Measurements from ENCODE around the gene CDCP1.

CDCP1 gene, protein sequence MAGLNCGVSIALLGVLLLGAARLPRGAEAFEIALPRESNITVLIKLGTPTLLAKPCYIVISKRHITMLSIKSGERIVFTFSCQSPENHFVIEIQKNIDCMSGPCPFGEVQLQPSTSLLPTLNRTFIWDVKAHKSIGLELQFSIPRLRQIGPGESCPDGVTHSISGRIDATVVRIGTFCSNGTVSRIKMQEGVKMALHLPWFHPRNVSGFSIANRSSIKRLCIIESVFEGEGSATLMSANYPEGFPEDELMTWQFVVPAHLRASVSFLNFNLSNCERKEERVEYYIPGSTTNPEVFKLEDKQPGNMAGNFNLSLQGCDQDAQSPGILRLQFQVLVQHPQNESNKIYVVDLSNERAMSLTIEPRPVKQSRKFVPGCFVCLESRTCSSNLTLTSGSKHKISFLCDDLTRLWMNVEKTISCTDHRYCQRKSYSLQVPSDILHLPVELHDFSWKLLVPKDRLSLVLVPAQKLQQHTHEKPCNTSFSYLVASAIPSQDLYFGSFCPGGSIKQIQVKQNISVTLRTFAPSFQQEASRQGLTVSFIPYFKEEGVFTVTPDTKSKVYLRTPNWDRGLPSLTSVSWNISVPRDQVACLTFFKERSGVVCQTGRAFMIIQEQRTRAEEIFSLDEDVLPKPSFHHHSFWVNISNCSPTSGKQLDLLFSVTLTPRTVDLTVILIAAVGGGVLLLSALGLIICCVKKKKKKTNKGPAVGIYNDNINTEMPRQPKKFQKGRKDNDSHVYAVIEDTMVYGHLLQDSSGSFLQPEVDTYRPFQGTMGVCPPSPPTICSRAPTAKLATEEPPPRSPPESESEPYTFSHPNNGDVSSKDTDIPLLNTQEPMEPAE

DNA sequence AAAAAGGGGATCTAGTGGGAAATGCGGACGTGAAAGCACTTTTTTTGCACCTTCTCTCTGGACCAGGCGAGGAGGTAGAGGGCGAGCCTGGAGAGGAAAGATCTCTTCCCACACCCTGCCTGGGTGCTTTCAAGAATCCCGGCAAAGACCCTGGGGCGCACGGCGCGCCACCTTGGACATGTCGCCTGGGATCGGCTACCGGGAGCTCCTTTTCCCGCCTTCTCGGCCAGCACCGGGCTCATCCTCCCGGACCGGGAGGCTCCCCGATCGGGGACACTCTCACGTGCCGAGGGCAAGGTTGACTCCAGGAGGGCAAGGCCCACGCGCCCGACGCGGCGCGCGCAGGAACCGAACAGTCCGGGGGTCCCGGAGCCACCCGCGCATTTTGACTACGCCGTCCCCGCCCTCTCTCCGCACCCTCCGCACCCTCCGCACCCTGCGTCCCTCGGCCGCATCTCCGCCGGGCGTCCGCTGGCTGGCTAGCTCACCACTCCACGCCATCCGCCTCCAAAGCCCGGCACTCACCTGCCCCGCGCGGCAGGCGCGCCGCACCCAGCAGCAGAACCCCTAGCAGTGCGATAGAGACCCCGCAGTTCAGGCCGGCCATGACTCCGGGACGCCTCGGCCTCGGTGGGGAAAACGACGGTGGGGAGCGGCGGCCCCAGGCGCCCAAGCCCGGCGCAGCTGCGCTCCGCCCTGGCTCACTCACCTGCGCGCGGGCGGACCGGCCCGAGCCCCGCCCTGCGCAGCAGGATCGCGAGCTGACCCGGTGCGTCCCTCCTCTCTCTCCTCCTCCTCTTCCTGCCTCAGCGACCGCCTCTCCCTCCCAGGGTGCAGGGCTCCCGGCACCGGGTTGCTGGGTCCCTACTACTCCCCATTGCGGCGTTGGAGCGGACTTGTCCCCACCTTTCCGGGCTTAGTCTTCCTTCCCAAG, at the start of gene CDCP1:
Gene CDCP1 (minus strand): TSS at position 698 of the 934 bp plus-strand sequence. CDS start 91 bp downstream, at position 607.
- no peak for DNase-seq

DNA sequence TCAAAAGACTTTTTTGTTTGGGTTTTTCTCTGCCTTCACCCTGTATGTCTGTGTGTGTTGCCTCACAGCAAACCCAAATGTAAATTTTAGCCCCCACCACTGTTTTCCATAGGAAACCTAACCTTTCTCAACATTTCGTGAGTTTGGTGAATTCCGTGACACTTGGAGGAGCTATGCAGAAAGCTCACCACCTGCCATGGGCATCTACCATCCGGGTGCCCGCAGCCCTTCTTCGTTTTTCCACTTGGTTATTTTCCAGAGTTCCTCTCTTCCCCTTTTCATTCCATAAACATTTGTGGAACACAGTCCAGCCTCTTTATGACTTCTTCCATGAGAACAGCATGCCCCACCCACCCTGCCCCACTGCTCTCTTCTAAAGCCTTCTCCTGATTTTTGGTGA, 48.6 kb upstream of the CDCP1 start:
- no peak for DNase-seq

DNA sequence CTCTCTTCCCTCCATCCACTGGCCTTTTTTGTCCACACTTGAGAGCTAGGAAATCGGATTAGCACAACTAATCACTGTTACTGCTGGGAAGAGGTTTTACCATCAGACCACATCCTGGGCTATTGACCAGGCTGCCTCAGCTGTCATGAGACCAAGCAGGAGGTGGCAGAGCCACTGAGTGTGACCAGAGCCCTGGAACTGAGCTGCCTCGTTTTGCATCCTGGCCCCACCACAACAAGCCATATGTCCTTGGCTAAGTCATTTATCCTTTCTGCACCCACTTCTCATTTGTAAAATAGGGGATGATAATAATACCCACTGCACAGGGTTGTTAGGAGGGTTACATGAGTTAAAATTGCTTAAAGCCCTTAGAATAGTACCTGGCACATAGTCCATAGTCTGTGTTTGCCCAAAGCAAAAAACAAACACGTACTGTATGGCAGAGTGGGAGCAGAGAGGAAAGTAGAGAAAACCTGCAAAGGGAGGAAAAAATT, 45.8 kb upstream of the CDCP1 start:
- DNase-seq: no peak

DNA sequence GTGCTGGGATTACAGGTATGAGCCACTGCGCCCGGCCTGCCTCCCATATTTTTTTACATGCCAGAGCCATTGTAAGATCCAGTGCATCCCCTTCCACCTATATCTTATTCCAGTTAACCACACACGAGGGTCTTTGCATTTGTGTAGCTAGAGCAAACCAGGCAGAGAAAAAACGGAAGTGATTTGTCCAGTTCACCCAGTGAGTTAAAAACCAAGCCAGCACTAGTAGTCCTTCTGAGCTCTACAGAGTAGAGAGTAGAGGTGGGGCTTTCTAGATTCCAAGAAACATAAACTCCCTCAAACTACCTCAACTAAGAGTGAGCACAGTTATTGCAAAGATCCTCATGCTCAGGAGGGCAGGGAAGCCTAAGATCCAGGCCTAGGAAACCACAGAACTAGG, 45.2 kb upstream of the CDCP1 start:
- DNase-seq: no peak

DNA sequence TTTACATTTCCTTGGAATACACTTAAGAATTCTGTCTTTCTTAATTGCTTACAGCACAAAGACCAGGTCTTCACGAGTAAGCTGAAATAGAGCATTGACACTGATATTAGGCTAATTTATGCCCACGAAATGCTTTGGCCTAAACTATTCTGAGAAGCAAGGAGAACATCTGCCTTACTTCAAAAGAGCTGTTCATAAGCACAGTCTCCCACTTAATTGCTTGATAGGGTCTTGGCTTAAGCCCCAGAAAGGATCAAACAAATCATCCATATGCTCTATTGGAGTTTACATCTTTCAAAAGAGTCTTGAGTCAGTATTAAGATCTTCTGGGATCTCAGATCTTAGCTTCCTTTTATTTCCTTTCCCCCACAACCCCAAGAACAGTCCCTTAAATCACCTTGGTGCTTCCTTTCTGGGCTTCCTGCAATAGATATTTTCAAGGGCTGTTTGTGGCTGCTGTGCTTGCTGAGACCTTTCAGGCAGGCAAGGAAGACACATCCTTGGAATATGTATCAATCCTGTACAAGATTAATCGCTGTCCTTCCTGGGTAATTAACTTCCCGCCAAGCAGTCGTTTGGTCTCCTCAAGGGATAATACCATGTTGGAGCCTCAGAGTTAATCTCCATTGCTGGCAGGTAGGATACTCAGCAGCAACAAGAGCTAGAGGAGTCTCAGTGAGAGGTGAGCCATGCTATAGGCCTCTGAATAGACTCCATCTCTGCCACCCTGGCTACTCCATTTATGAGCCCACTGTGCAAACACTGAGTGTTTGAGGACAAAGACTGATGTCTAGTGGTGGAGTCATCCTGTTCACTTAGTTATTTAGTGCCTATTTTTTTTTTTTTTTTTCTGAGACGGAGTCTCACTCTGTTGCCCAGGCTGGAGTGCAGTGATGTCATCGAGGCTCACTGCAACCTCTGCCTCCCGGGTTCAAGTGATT, 42.8 kb upstream of the CDCP1 start:
- no peak for DNase-seq

DNA sequence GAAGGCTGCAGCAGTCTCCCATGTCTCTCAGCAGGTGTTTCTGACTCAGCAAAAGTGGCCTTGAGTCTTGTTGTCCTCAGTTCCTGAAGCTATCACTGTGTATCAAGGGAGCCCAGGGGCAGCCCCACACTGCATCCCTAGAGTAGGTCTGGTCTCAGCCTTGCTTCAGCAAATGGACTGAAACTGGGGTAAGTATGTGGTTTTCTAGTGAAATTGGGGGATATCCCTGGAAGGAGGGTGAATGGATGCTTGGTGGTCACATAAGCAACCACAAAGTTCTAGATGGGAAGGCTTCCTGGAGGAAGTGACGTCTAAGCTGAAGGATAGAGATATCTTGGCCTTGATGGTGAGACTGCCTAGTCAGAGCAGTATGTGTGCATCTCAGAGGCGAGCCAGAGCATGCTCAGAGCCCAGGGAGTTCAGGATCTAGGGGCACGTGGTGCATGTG, 41.5 kb upstream of the CDCP1 start:
- no peak for DNase-seq

DNA sequence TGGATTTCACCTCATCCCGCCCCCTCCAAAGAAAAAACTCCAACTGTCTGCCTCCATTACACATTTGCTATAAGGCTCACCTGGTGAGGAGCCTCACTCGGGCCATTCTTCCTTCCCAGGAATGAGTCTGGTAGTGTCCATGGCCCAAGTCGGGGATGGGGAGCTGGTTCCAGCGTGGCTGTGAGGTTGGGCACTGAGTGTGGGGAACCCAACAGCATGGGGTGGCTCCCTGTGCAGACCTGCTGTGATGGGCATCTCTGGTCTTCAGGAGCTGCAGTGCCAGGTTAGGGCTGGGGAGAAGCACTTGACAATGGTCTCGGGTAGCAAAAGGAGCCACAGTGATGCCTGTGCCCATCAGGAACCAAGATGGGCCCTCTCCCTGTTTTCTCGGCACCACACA, 40.7 kb upstream of the CDCP1 start:
- DNase-seq: no peak

DNA sequence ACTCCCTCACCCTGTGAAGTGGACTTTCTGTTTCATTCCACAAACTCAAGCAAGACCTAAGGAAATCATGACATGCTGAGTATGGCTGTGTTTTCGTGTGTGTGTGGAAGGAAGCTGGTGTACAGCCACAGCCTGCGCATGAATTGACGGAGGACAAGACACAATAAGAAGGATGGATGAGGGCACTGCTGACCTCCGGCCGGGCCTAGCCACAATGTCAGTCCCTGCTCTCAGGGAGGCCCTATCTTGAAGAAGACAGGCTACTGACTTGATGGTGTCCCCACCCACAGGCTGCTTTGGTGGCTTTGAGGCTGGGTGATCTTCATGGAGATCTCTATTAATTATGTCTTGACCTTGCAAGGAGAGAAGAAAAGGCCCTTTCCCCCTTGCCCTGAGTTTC, 39.3 kb upstream of the CDCP1 start:
- DNase-seq: no peak

DNA sequence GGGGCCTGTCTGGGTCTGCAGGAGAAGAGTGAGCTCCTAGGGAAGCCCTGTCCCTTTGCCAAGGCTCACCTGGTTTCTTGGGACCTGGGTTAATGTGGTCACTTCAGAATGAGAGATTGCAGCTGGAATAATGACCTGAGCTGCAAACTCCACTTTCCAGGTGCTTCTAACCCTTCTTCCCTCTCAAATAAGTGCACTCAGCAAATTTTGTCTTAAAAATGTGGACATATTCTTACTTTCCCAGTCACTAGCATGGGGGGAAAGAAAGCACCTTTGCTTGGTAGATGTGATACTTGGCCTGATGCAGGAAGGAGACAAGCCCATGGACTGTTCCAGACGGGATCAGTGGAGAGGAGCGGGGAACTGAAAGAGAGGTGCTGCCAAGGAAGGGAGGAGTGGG, 38.9 kb upstream of the CDCP1 start:
- no peak for DNase-seq

DNA sequence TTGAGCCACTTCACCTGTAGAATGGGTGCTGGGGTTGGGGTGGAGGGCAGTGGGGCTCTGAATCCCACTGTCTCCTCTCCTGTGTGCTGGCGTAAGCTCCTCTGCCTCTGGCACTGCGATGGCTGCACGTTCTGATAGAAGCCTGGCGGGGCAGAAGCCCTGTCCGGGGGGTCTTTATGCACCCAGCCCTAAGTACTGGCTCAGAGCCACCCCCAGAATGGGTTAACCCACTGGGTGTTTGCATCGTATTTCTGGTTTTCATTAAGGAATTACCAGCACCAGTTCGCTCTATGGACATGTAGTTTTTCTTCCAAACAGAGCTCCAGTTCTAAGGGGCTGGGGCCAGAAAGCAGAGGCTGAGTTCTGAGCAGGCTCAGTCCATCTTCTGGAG, 37.7 kb upstream of the CDCP1 start:
- no peak for DNase-seq

DNA sequence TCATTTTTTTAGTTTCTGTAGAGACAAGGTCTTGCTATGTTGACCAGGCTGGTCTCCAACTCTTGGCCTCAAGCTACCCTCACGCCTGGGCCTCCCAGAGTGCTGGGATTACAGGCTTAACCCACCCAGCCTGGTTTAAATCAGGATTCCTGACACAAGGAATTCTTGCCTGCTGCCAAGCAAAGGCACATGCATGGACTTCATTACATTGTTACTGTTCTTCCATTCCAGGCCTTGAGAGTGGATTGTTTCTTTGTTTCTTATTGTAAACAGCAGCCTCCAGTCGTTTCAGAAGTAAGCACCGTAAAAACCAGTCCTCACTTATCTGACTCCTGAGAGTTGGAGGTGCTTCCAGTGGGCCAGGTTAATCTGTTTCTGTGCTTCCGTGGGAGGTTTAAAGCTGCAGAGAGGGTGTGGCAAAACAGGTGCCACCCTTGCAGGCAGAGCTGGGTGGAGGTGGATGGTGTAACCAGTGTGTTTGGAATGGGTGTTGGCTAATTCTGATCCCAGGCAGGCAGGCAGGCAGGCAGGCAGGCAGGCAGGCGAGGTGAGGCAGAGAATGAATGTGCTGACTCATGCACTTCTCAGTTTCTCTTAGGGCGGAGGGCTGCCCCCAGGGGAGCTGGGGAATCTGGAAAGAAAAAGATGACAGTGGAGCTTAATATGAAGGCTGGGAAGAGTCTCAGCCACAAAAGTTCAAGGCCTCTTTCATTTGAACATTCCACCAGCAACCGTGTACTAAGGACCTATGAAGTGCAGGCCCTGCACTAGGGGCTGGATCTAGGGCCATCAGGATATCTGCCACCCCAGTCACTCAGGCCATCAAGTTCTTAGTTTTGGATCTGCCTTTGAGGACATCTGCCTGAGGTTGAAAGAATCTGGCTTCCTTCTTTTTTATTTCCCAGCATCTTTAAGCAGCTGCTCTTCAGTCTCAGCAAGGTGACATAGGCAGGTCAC, 37.0 kb upstream of the CDCP1 start:
- peak; percentile 86 for DNase-seq

DNA sequence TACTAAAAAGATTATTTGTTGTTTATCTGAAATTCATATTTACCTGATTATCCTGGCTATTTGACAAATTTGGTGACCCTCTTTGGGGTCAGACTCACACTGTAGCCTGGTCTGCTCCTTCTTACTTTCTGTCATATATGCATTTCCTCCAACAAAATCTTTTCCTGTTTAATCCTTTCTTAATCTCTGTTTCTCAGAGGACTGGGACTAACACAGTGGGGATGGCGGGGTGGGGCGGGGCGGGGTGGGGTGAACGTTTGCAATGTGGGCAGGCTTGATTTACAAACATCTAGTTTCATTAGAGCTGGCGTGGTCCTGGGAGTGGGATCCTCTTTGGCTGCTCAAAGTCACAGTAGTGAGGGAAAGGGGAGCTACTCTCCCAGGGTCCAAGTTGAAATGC, 35.3 kb upstream of the CDCP1 start:
- DNase-seq: no peak

DNA sequence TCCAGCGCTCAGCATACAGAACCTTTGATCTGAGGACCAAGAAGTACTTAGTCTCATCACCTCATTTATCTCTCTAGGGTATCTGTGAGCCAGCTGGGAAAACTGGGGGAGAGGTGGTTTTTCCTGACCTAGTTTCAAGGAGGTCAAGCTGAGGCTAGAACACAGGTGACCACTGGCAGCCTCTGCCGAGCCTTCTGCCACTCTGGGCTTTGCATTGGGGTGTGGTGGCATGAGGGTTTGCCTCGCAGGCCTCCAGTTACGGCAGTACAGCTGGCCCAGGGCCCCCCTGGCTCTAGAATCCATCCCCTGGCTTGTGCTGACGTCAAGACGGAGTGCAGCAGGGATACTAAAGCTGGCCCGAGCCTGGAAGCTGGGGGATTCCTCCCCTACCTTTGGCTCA, 34.7 kb upstream of the CDCP1 start:
- DNase-seq: no peak

DNA sequence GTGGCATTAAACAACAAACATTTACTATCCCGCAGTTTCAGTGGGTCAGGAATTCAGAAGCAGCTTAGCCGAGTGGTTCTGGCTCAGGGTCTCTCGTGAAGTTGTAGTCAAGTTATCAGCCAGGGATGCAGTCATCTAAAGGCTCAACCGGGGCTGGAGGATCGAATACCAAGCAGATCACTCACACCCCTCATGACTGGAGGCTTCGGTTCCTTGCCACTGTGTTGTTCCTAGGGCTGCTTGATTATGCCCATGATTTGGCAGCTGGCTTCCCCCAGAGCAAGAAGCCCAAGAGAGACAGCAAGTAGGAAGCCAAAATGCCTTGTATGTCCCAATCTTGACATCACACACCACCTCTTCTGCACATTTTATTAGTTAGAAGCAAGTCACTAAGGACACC, 33.9 kb upstream of the CDCP1 start:
- peak; percentile 81 for DNase-seq

DNA sequence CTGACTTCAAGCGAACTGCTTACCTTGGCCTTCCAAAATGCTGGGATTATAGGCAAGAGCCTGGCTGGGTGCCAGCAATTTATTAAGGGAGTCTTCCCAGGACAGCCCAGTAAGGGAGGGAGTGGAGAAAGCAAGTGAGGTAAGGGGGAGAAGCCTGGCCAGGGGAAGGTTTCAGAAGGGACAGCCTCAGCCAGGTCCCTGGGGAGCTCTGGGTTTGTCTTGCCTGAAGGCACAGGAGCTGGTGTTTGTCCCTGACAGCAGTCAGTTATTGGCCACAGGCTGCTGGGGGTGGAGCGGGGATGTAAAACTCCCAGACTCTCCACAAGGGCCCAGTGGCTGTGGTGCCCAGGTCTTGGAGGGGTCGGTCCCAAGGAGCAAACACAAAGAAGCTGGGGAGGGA, 33.0 kb upstream of the CDCP1 start:
- no peak for DNase-seq

DNA sequence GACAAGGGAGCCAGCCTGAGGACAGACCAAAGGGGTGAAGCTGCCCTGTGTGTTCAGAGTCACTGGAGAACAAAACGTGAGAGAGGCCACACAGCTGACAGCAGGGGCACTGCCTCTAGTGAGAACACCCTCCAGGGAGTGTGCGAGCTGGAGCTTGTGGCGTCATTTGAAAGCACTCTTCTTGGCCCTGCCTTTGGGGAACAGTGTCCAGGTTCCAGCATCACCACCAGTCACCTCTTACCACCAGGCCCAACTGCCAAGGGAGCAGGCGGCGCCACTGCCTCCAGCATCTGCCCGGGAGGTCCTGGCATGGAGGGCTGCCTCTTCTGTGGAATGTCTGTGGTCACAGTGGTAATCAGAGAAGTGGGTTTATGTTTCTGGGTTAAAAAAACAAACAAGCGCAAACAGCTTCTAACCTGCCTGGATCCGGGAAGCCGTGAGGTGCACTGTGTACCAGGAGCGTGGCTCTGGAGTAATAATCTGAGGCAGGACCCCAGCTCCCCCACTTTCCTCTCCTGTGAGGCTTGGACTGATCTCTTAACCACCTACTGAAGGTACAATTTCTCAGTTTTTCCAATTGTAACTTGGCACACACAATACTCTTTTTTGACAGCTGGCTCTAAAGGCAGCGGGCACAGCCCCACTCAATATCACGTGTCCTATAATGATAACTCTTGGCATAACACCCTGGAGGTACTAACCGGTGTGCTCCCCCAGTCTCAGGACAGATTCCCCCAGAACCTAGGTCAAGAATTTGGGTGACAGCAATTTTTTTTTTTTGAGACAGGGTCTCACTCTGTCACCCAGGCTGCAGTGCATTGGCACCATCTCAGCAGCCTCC, 32.2 kb upstream of the CDCP1 start:
- DNase-seq: peak; percentile 45

DNA sequence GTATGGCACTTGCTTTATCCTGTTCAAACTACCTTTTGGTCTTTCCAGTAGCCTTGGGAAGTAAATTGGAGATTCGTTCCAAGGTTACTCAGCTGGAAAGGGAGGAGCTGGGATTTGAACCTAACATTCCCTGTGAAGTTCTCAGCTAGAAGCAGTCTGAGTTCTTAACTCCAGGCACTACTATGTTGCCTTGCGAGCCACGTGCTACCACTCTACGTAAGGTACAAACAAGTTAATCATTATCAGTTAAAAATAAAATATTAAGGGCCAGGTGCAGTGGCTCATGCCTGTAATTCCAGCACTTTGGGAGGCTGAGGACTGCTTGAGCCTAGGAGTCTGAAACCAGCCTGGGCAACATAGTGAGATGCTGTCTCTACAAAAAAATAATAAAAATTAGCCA, 30.7 kb upstream of the CDCP1 start:
- DNase-seq: no peak

DNA sequence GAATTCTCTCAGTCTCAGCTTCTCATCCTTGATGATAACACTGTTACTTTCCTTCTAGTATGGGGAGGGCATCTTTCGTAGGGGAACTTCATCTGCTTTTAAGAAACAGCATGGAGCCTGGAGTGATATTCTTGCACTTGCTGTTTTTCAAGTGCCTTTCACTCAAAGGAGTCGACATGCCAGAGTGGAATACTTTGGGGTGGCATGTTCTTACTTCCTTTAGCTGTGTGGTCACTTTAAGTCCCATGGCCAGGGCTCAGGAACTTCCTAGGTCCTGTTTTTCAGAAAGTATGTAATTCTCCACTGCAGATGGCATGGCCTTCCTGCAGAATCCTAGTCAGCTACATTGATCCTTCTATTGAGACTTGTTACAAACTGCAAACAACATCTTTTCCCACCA, 28.1 kb upstream of the CDCP1 start:
- no peak for DNase-seq

DNA sequence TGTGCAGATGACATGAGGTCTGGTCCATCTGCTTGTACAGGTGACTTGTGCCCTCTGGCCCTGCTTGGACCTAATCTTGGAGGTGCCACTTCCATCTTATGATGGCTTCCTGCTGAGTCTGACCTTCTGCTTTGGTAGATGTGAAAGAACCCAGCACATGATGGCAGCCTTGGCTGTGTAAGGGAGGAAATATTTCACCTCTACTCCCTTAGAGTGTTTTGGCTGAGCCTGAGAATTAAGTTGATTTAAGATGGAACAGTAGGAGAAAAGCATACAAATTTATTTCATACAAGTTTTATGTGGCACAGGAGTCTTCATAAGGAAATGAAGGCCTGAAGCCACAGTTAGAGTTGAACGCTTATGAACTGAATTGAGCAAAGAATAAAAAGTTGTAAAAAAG, 27.6 kb upstream of the CDCP1 start:
- no peak for DNase-seq

DNA sequence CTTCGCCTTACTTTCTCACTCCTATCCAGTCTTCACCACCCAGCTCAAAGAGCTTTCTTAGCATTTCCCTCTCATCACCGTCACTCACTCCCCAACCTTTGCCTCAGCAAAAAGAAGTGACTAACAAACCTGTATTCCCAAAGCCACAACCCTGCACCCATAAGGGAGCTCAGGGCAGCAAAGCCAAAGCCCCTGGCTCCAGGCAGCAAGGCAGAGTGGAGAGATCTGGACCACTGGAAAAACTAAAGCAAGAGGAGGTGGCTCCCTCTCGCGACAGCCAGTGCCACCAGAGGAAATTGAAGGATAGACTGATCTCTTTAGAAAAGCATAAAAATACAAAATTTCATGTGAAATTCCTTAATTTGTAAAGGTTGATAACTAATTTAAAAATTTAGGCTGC, 25.1 kb upstream of the CDCP1 start:
- no peak for DNase-seq

All from fibroblast of skin of right biceps (primary cell).